Measurements from ENCODE around the gene PLXDC2. TPM values are rescaled to one million over a fixed set of nuclear protein-coding genes. Genes with fewer than 3 reads are reported as not detected.

Gene PLXDC2
- total RNA-seq, 1 experiment from 2014 or later = 0.21 TPM

DNA sequence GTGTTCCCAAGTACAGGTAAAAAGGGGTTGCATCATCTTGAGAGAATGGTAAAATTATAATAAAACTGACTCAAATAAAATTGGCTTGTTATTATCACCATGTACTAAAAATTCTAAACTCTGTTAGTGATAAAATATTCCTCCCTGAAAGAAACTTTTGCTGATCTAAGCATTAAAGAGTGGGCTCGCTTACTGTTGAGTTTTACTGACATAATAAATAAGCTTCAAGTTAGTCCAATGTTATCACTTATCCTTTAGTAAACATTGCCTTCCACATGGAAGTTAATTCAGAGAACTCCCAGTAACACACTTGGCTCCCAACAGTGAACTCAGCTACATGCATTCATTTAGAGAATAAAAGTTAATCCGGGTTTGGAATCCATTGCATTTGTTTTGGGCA is 456.4 kb downstream of the PLXDC2 start:
- BruUV-seq (replicated peaks) = no TSS peak
- DNase-seq (ENCODE audit: low read depth, low spot score) (no peak), ATAC-seq (no peak)
- TF ChIP-seq, protein P1, sequence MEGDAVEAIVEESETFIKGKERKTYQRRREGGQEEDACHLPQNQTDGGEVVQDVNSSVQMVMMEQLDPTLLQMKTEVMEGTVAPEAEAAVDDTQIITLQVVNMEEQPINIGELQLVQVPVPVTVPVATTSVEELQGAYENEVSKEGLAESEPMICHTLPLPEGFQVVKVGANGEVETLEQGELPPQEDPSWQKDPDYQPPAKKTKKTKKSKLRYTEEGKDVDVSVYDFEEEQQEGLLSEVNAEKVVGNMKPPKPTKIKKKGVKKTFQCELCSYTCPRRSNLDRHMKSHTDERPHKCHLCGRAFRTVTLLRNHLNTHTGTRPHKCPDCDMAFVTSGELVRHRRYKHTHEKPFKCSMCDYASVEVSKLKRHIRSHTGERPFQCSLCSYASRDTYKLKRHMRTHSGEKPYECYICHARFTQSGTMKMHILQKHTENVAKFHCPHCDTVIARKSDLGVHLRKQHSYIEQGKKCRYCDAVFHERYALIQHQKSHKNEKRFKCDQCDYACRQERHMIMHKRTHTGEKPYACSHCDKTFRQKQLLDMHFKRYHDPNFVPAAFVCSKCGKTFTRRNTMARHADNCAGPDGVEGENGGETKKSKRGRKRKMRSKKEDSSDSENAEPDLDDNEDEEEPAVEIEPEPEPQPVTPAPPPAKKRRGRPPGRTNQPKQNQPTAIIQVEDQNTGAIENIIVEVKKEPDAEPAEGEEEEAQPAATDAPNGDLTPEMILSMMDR (IDR thresholded peaks at IDR 0.05) = no peak
- TF ChIP-seq, protein P2, sequence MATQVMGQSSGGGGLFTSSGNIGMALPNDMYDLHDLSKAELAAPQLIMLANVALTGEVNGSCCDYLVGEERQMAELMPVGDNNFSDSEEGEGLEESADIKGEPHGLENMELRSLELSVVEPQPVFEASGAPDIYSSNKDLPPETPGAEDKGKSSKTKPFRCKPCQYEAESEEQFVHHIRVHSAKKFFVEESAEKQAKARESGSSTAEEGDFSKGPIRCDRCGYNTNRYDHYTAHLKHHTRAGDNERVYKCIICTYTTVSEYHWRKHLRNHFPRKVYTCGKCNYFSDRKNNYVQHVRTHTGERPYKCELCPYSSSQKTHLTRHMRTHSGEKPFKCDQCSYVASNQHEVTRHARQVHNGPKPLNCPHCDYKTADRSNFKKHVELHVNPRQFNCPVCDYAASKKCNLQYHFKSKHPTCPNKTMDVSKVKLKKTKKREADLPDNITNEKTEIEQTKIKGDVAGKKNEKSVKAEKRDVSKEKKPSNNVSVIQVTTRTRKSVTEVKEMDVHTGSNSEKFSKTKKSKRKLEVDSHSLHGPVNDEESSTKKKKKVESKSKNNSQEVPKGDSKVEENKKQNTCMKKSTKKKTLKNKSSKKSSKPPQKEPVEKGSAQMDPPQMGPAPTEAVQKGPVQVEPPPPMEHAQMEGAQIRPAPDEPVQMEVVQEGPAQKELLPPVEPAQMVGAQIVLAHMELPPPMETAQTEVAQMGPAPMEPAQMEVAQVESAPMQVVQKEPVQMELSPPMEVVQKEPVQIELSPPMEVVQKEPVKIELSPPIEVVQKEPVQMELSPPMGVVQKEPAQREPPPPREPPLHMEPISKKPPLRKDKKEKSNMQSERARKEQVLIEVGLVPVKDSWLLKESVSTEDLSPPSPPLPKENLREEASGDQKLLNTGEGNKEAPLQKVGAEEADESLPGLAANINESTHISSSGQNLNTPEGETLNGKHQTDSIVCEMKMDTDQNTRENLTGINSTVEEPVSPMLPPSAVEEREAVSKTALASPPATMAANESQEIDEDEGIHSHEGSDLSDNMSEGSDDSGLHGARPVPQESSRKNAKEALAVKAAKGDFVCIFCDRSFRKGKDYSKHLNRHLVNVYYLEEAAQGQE (IDR thresholded peaks at IDR 0.05; ENCODE audit: insufficient read depth in 1 of 2, low read depth in 2 of 2, low read length in 1 of 2) = no peak
- TF ChIP-seq TCF7L2 (IDR thresholded peaks at IDR 0.05; ENCODE audit: low read depth, low read length) (no peak), POLR2AphosphoS5 (IDR thresholded peaks at IDR 0.05; ENCODE audit: low read depth, low read length) (no peak), SIN3A (IDR thresholded peaks at IDR 0.05; ENCODE audit: borderline replicate concordance, insufficient read depth, low read depth, low read length) (no peak)
- ChIA-PET CTCF (no interaction called here), POLR2A (no interaction called here)
- intact Hi-C loops (cut with micrococcal nuclease; ENCODE audit: unreplicated experiment) = no loop called here
- no peaks in the 10 kb centered on the region for H3K4me1 ChIP-seq (ENCODE audit: control insufficient read depth, insufficient read depth, low read length)
- in situ Hi-C loops (cut with HindIII; ENCODE audit: low pct_unique_long_range_greater_than_20kb, low sequenced_read_pairs) = no loop called here
- no peak overlapping the region for H3K4me3 ChIP-seq (ENCODE audit: low read depth in 2 of 2, low read length in 2 of 2)
- no peaks in the 10 kb centered on the region for H3K9me3 ChIP-seq (ENCODE audit: control insufficient read depth, insufficient read depth, low read depth, low read length)
- no peaks in the 10 kb centered on the region for H3K27me3 ChIP-seq (ENCODE audit: control insufficient read depth, insufficient read depth, low read length)
- no peaks in the 10 kb centered on the region for H3K36me3 ChIP-seq (ENCODE audit: control insufficient read depth, insufficient read depth, low read length)
- H3K27ac ChIP-seq (ENCODE audit: low read length) = no peak overlapping the region

DNA sequence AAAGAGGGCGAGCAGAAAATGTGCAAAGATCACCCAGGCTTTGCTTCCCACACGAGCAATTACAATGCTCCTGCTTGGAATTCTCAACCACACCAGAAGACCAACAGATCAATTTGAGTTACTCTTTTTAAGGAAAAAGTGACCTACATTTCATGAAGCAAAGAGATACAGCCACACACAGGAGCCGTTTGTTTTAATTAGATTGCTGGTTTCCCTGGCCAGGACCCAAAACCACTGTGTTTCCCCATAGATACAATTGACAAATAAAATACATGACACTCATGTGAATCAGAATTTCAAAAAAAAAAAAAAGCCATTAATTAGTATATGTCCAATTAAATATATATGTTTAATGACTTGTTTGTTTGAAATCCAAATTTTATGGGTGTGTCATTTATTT is 458.3 kb downstream of the PLXDC2 start:
- Histone ChIP-seq H3K27ac (ENCODE audit: low read length) (no peak overlapping the region), H3K36me3 (ENCODE audit: control insufficient read depth, insufficient read depth, low read length) (no peaks in the 10 kb centered on the region), H3K9me3 (ENCODE audit: control insufficient read depth, insufficient read depth, low read depth, low read length) (no peaks in the 10 kb centered on the region), H3K4me3 (ENCODE audit: low read depth in 2 of 2, low read length in 2 of 2) (no peak overlapping the region), H3K27me3 (ENCODE audit: control insufficient read depth, insufficient read depth, low read length) (no peaks in the 10 kb centered on the region), H3K4me1 (ENCODE audit: control insufficient read depth, insufficient read depth, low read length) (no peaks in the 10 kb centered on the region)
- no TSS peak for BruUV-seq (replicated peaks)
- in situ Hi-C loops (cut with HindIII; ENCODE audit: low pct_unique_long_range_greater_than_20kb, low sequenced_read_pairs) = no loop called here
- ChIA-PET POLR2A (no interaction called here), CTCF (no interaction called here)
- DNase-seq (ENCODE audit: low read depth, low spot score) (no peak), ATAC-seq (no peak)
- intact Hi-C loops (cut with micrococcal nuclease; ENCODE audit: unreplicated experiment) = no loop called here
- TF ChIP-seq POLR2AphosphoS5 (IDR thresholded peaks at IDR 0.05; ENCODE audit: low read depth, low read length) (no peak), TCF7L2 (IDR thresholded peaks at IDR 0.05; ENCODE audit: low read depth, low read length) (no peak), SIN3A (IDR thresholded peaks at IDR 0.05; ENCODE audit: borderline replicate concordance, insufficient read depth, low read depth, low read length) (no peak)
- TF ChIP-seq, protein P1 (IDR thresholded peaks at IDR 0.05) = no peak
- TF ChIP-seq, protein P2 (IDR thresholded peaks at IDR 0.05; ENCODE audit: insufficient read depth in 1 of 2, low read depth in 2 of 2, low read length in 1 of 2) = no peak

All from Panc1 (cell line).